H1 (cell line): ENCODE measurements around the gene EPB41L4A.

Experiments used
- EP300 ChIP-seq, 2 experiments: IDR thresholded peaks; 1 replicate in 1 of 2; 2 replicates in 1 of 2; pipeline ENCODE4 v1.6.1; 2011 to 2012; ENCODE audit warnings: low read depth in 2 of 2, low read length in 2 of 2, mild to moderate bottlenecking in 2 of 2, borderline replicate concordance in 1 of 2, inconsistent platforms in 1 of 2, moderate library complexity in 1 of 2
- EZH2 ChIP-seq: fragments of 200-600 bp; sonication (generic); IDR thresholded peaks from 2 replicates; pipeline ENCODE4 v1.7.1; 2012; ENCODE audit warnings: low read depth, mild to moderate bottlenecking, moderate library complexity, low read length, inconsistent platforms; ENCODE audit not compliant: severe bottlenecking
- FOSL1 ChIP-seq: IDR thresholded peaks from 2 replicates; pipeline ENCODE4 v1.6.1; 2011; ENCODE audit warnings: mild to moderate bottlenecking, low read depth, low read length, moderate library complexity; ENCODE audit not compliant: insufficient read depth
- GABPA ChIP-seq: IDR thresholded peaks from 2 replicates; pipeline ENCODE4 v1.6.1; 2011; ENCODE audit warnings: mild to moderate bottlenecking, low read length, moderate library complexity, borderline replicate concordance; ENCODE audit not compliant: insufficient read depth
- POLR2A ChIP-seq, 2 experiments: IDR thresholded peaks; 1 replicate in 1 of 2; 2 replicates in 1 of 2; pipeline ENCODE4 v1.6.1; 2011; ENCODE audit warnings: low read depth in 2 of 2, low read length in 2 of 2, mild to moderate bottlenecking in 2 of 2; ENCODE audit errors: control extremely low read depth in 1 of 2
- POLR2AphosphoS5 ChIP-seq: IDR thresholded peaks from 2 replicates; pipeline ENCODE4 v1.6.1; 2011; ENCODE audit warnings: low read depth, low read length
- SIRT6 ChIP-seq: IDR thresholded peaks from one replicate; pipeline ENCODE4 v1.7.1; 2012; ENCODE audit warnings: low read length, inconsistent platforms
- TEAD4 ChIP-seq: IDR thresholded peaks from 2 replicates; pipeline ENCODE4 v1.6.1; 2012; ENCODE audit warnings: low read depth, low read length, inconsistent platforms, mixed read lengths
- TF ChIP-seq, protein P1 (sequence below), 3 experiments: IDR thresholded peaks; 1 replicate in 2 of 3; 2 replicates in 1 of 3; pipeline versions ENCODE4 v1.5.1 to v1.6.1; 2011; ENCODE audit warnings: low read length in 3 of 3, mild to moderate bottlenecking in 3 of 3, inconsistent platforms in 2 of 3, low read depth in 1 of 3, moderate library complexity in 1 of 3; ENCODE audit not compliant: insufficient read depth in 1 of 3; ENCODE audit errors: control extremely low read depth in 1 of 3

GRCh38 chr5:112390327-112390726 lies 28.8 kb downstream of the EPB41L4A start:
- TF ChIP-seq, protein P1, sequence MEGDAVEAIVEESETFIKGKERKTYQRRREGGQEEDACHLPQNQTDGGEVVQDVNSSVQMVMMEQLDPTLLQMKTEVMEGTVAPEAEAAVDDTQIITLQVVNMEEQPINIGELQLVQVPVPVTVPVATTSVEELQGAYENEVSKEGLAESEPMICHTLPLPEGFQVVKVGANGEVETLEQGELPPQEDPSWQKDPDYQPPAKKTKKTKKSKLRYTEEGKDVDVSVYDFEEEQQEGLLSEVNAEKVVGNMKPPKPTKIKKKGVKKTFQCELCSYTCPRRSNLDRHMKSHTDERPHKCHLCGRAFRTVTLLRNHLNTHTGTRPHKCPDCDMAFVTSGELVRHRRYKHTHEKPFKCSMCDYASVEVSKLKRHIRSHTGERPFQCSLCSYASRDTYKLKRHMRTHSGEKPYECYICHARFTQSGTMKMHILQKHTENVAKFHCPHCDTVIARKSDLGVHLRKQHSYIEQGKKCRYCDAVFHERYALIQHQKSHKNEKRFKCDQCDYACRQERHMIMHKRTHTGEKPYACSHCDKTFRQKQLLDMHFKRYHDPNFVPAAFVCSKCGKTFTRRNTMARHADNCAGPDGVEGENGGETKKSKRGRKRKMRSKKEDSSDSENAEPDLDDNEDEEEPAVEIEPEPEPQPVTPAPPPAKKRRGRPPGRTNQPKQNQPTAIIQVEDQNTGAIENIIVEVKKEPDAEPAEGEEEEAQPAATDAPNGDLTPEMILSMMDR (IDR thresholded peaks at IDR 0.05; ENCODE audit: control extremely low read depth in 1 of 3, insufficient read depth in 1 of 3, low read depth in 1 of 3, low read length in 3 of 3): no peak
- TF ChIP-seq POLR2AphosphoS5: no peak
- TF ChIP-seq SIRT6: no peak
- no peak for TF ChIP-seq TEAD4
- no peak for TF ChIP-seq POLR2A (IDR thresholded peaks at IDR 0.05; ENCODE audit: control extremely low read depth in 1 of 2, low read depth in 2 of 2, low read length in 2 of 2)
- TF ChIP-seq EZH2: no peak
- no peak for TF ChIP-seq EP300 (IDR thresholded peaks at IDR 0.05; ENCODE audit: borderline replicate concordance in 1 of 2, low read depth in 2 of 2, low read length in 2 of 2)
- TF ChIP-seq GABPA: no peak
- no peak for TF ChIP-seq FOSL1
